ENCODE data around the gene TCF7L1. TPM values are rescaled to one million over a fixed set of nuclear protein-coding genes. Genes with fewer than 3 reads are reported as not detected.

TCF7L1 gene
- polyA plus RNA-seq, 4 donors, result 0.45 to 18.5 (median 3.2) TPM

DNA sequence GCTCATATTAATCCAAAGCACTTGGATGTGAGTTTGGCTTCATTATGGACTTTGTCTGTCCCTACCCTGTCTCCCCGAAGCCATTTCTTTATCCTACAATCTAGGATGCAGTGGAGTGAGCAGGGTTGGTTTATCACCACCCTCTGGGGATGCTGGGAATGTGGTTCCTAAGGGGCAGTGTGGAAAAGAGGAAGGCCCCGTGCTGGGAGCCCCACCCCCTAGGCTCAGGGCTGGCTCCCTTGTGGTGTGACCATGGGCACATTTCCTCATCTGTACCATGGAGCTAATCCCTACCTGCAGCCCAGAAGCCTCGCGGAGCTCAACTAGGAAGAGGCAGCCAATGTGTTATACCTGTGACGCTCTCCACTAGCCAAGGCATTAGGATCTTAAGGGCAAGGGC lies 102.1 kb downstream of the TCF7L1 start:
- DNase-seq (no peak), FAIRE-seq (no peak)
- no peak overlapping the region for H3K27ac ChIP-seq (ENCODE audit: low read depth in 1 of 3, low read length in 2 of 3)
- H3K9me3 ChIP-seq (ENCODE audit: control insufficient read depth in 2 of 2, insufficient read depth in 1 of 2, low read depth in 1 of 2, low read length in 1 of 2), result no peaks in the 10 kb centered on the region
- no peaks in the 10 kb centered on the region for H3K4me1 ChIP-seq (ENCODE audit: control insufficient read depth in 3 of 3, insufficient read depth in 2 of 3, low read depth in 1 of 3, low read length in 2 of 3)
- H3K27me3 ChIP-seq (ENCODE audit: control insufficient read depth in 3 of 3, insufficient read depth in 3 of 3, low read length in 3 of 3), result no peaks in the 10 kb centered on the region
- WGBS, 3 donors, result 74 to 83% (median 83%) methylated on average over 5 of the region's 5 CpGs
- H3K4me3 ChIP-seq (ENCODE audit: low read depth in 1 of 3, low read length in 3 of 3), result no peak overlapping the region
- peaks cover 0 to 7% (median 0%) of the 10 kb centered on the region in 3 donors for H3K36me3 ChIP-seq (ENCODE audit: control insufficient read depth in 3 of 3, insufficient read depth in 2 of 3, low read depth in 1 of 3, low read length in 3 of 3)

DNA sequence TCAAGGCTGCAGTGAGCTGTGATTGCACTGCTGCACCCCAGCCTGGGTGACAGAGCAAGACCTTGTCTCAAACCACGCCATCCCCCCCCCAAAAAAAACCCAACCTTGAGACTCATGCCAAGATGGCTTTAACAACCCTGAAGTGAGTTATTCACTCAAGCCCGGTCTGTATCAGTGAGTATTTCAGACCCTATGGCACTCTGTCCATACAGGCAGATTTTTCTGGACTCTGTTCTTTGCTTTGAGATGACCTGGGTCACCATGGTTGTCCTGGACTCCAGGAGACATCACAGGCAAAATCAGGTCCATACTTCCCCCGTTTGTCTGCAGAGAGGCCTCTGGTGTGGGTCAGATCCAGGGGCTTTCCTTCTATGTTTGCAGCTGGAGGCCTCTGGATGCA lies 102.9 kb downstream of the TCF7L1 start:
- no peaks in the 10 kb centered on the region for H3K27me3 ChIP-seq (ENCODE audit: control insufficient read depth in 3 of 3, insufficient read depth in 3 of 3, low read length in 3 of 3)
- FAIRE-seq (no peak), DNase-seq (no peak)
- no peaks in the 10 kb centered on the region for H3K4me1 ChIP-seq (ENCODE audit: control insufficient read depth in 3 of 3, insufficient read depth in 2 of 3, low read depth in 1 of 3, low read length in 2 of 3)
- H3K27ac ChIP-seq (ENCODE audit: low read depth in 1 of 3, low read length in 2 of 3), result no peak overlapping the region
- peaks cover 0 to 7% (median 0%) of the 10 kb centered on the region in 3 donors for H3K36me3 ChIP-seq (ENCODE audit: control insufficient read depth in 3 of 3, insufficient read depth in 2 of 3, low read depth in 1 of 3, low read length in 3 of 3)
- no peaks in the 10 kb centered on the region for H3K9me3 ChIP-seq (ENCODE audit: control insufficient read depth in 2 of 2, insufficient read depth in 1 of 2, low read depth in 1 of 2, low read length in 1 of 2)
- 65 to 86% (median 84%) methylated on average over 3 of the region's 3 CpGs for WGBS, 3 donors
- no peak overlapping the region for H3K4me3 ChIP-seq (ENCODE audit: low read depth in 1 of 3, low read length in 3 of 3)

DNA sequence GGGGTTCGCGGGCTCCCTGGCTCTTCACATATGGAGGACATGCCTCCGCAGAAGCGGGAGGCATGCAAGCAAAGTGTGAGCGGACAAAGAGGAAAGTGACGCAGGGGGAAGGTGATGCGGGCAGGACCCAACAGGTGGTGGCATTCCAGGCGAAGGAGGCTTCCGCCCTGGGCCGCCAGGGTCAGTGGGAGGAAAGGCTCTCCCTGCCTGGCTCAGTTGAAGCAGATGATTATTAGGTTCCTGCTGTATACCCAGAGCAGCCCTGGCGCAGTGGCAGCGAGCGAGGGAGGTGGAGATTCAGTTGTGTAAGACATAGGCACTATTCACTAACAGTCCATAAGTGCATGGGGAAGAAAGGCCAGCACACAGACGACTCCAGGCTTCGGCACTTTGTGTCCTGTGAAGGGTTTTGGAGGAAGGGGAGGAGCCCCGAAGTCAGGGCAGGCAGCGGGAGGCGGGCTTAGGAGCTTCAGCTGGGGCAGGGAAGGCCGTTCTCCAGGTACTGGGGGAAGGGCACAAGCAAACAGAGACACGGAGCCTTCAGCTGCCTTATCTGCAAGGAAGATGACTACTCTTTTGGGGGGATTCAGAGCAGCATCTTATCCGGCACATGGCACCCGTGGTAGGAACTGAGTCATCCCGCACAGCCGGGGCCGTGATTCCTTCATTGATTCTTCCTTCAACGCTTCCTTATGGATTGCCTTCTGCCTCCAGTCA lies 104.8 kb downstream of the TCF7L1 start:
- H3K9me3 ChIP-seq (ENCODE audit: control insufficient read depth in 2 of 2, insufficient read depth in 1 of 2, low read depth in 1 of 2, low read length in 1 of 2), result no peaks in the 10 kb centered on the region
- H3K27ac ChIP-seq (ENCODE audit: low read depth in 1 of 3, low read length in 2 of 3), result no peak overlapping the region
- H3K4me3 ChIP-seq (ENCODE audit: low read depth in 1 of 3, low read length in 3 of 3), result no peak overlapping the region
- WGBS, 3 donors, result 60 to 75% (median 70%) methylated on average over 24 to 26 of the region's 26 CpGs
- DNase-seq (peak in 1 of 2 donors; percentile 25), FAIRE-seq (no peak)
- H3K4me1 ChIP-seq (ENCODE audit: control insufficient read depth in 3 of 3, insufficient read depth in 2 of 3, low read depth in 1 of 3, low read length in 2 of 3), result no peaks in the 10 kb centered on the region
- peaks cover 0 to 7% (median 0%) of the 10 kb centered on the region in 3 donors for H3K36me3 ChIP-seq (ENCODE audit: control insufficient read depth in 3 of 3, insufficient read depth in 2 of 3, low read depth in 1 of 3, low read length in 3 of 3)
- H3K27me3 ChIP-seq (ENCODE audit: control insufficient read depth in 3 of 3, insufficient read depth in 3 of 3, low read length in 3 of 3), result no peaks in the 10 kb centered on the region

DNA sequence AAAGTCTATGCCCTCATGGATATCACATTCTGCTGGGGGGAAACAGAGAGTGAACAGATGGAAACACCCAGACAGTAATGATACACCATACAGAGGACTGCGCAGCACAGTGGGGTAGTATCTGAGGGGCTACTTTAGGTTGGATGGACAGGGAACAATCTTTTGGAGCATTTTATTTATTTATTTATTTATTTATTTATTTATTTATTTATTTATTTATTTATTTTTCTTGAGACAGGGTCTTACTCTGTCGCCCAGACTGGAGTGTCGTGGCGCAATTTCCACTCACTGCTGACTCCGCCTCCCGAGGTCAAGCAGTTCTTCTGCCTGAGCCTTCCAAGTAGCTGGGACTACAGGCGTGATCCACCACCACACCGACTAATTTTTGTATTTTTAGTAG lies 105.4 kb downstream of the TCF7L1 start:
- Histone ChIP-seq H3K36me3 (ENCODE audit: control insufficient read depth in 3 of 3, insufficient read depth in 2 of 3, low read depth in 1 of 3, low read length in 3 of 3) (peaks cover 0 to 7% (median 0%) of the 10 kb centered on the region in 3 donors), H3K4me3 (ENCODE audit: low read depth in 1 of 3, low read length in 3 of 3) (no peak overlapping the region), H3K4me1 (ENCODE audit: control insufficient read depth in 3 of 3, insufficient read depth in 2 of 3, low read depth in 1 of 3, low read length in 2 of 3) (no peaks in the 10 kb centered on the region), H3K9me3 (ENCODE audit: control insufficient read depth in 2 of 2, insufficient read depth in 1 of 2, low read depth in 1 of 2, low read length in 1 of 2) (no peaks in the 10 kb centered on the region), H3K27ac (ENCODE audit: low read depth in 1 of 3, low read length in 2 of 3) (no peak overlapping the region), H3K27me3 (ENCODE audit: control insufficient read depth in 3 of 3, insufficient read depth in 3 of 3, low read length in 3 of 3) (no peaks in the 10 kb centered on the region)
- DNase-seq, result no peak
- FAIRE-seq, result no peak
- 92 to 97% (median 93%) methylated on average over 8 of the region's 8 CpGs for WGBS, 3 donors

DNA sequence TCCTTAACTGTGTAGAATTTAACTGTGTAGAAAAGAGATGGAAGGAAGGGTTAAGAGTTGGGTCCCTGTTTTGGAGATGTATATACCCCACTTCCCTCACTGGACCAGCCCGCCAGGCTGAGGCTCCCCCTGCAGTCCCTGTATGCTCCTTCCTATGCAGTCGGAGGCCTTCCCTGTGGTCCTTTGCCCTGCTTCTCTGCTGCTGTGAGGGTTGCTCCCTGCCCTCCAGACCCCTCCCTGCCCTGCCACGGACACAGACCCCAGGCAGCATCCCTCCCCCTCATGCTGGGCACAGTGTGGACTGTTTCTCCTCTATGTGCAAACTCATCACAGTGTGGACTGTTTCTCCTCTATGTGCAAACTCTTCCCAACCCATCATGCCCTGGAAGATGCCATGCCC lies 105.9 kb downstream of the TCF7L1 start:
- no peak overlapping the region for H3K4me3 ChIP-seq (ENCODE audit: low read depth in 1 of 3, low read length in 3 of 3)
- whole genome bisulfite sequencing, 3 donors, result 74 to 87% (median 76%) methylated on average over 3 of the region's 3 CpGs
- H3K4me1 ChIP-seq (ENCODE audit: control insufficient read depth in 3 of 3, insufficient read depth in 2 of 3, low read depth in 1 of 3, low read length in 2 of 3), result no peaks in the 10 kb centered on the region
- no peak overlapping the region for H3K27ac ChIP-seq (ENCODE audit: low read depth in 1 of 3, low read length in 2 of 3)
- H3K9me3 ChIP-seq (ENCODE audit: control insufficient read depth in 2 of 2, insufficient read depth in 1 of 2, low read depth in 1 of 2, low read length in 1 of 2), result no peaks in the 10 kb centered on the region
- H3K36me3 ChIP-seq (ENCODE audit: control insufficient read depth in 3 of 3, insufficient read depth in 2 of 3, low read depth in 1 of 3, low read length in 3 of 3), result peaks cover 0 to 7% (median 0%) of the 10 kb centered on the region in 3 donors
- no peaks in the 10 kb centered on the region for H3K27me3 ChIP-seq (ENCODE audit: control insufficient read depth in 3 of 3, insufficient read depth in 3 of 3, low read length in 3 of 3)
- FAIRE-seq (no peak), DNase-seq (no peak)

DNA sequence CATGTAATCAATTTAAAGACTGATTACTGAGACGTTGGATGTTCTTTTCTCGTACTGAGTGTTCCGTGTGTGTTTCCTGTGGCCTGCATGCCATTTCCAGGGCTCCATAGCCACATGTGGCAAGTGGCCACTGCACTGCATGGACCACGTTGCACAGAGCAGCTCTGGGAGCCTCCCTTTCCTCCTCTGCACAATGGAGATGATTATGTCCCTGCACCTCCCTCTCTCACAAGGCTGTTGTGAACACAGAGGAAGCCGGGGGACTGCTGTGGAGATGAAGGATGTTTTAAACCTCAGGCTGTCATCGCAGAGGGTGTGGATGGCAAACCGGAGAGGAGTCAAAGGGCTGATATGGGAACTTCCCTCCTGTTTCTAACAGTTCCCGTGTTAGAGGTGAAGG lies 106.9 kb downstream of the TCF7L1 start:
- DNase-seq (no peak), FAIRE-seq (no peak)
- peaks cover 0 to 7% (median 0%) of the 10 kb centered on the region in 3 donors for H3K36me3 ChIP-seq (ENCODE audit: control insufficient read depth in 3 of 3, insufficient read depth in 2 of 3, low read depth in 1 of 3, low read length in 3 of 3)
- 67 to 69% (median 68%) methylated on average over 8 of the region's 8 CpGs for WGBS, 3 donors
- no peaks in the 10 kb centered on the region for H3K4me1 ChIP-seq (ENCODE audit: control insufficient read depth in 3 of 3, insufficient read depth in 2 of 3, low read depth in 1 of 3, low read length in 2 of 3)
- H3K27ac ChIP-seq (ENCODE audit: low read depth in 1 of 3, low read length in 2 of 3), result no peak overlapping the region
- H3K9me3 ChIP-seq (ENCODE audit: control insufficient read depth in 2 of 2, insufficient read depth in 1 of 2, low read depth in 1 of 2, low read length in 1 of 2), result no peaks in the 10 kb centered on the region
- no peak overlapping the region for H3K4me3 ChIP-seq (ENCODE audit: low read depth in 1 of 3, low read length in 3 of 3)
- no peaks in the 10 kb centered on the region for H3K27me3 ChIP-seq (ENCODE audit: control insufficient read depth in 3 of 3, insufficient read depth in 3 of 3, low read length in 3 of 3)

DNA sequence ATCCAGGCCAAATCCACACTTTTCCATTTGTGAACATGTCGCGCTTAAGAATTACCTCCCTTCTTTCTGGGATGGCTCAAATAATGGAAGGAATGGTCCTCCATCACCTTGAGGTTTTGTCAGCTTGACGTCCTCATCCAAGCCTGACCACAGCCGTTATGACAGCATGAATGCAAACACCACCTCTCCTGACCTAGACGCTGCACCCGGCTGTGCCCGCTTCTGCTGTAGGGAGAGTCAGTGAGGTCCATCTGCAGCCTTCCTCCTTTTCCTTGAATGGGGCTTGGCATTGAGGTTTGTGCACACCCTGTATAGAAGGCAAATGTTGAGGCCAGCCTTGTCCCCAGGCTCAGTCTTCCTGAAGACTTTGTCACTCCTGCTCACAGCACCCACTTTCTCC lies 109.1 kb downstream of the TCF7L1 start:
- no peak for DNase-seq
- FAIRE-seq, result no peak
- H3K27ac ChIP-seq (ENCODE audit: low read depth in 1 of 3, low read length in 2 of 3), result no peak overlapping the region

DNA sequence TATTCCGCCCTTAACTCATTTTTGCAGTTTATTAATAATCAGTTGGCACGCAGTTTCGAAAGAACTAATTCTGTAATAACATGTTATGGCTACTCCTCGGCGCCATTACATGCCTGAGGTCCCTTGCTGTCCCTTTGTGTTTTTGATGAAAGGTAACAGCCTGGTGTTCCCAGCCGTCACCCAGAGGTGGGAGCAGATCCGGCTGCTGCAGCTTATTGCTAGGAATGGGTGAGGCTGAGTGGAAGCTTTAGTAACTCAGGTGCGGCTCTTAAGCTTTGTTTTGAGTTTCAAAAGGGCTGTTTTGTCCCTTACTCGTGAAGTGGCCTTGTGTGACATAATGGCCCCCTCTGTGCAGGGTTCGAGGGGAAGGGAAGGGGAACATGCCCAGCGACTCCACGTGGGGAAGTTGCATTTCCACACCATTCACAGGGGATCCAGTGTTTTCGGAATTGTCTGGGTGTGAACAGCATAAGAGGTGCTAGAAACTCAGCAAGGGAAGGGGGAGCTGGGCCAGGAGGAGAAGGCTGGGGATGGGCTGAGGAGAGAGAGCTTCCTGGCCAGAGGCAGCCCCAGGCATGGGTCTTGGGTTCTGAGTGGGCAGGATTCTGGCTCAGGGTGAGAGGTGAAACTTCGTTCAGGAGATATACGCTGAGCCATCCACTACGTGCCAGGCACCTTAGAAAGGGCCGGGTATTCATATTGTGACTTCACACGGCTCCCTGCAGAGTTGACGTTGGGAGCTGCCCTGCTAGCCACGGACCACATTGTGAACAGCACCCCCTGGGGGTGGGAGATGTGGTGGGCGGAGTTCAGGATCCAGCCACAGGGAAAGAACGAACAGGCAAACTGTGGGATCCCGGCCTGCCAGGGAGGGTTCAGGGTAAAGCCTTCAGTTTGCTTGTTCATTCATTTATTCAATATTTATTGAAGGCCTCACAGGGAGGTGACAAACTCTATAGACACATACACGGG lies 110.2 kb downstream of the TCF7L1 start:
- DNase-seq, result peak; percentile 31 to 78
- Histone ChIP-seq H3K36me3 (ENCODE audit: control insufficient read depth in 3 of 3, insufficient read depth in 2 of 3, low read depth in 1 of 3, low read length in 3 of 3) (peaks cover 0 to 2% (median 0%) of the 10 kb centered on the region in 3 donors), H3K27ac (ENCODE audit: low read depth in 1 of 3, low read length in 2 of 3) (no peak overlapping the region), H3K27me3 (ENCODE audit: control insufficient read depth in 3 of 3, insufficient read depth in 3 of 3, low read length in 3 of 3) (no peaks in the 10 kb centered on the region), H3K4me3 (ENCODE audit: low read depth in 1 of 3, low read length in 3 of 3) (no peak overlapping the region), H3K9me3 (ENCODE audit: control insufficient read depth in 2 of 2, insufficient read depth in 1 of 2, low read depth in 1 of 2, low read length in 1 of 2) (no peaks in the 10 kb centered on the region), H3K4me1 (ENCODE audit: control insufficient read depth in 3 of 3, insufficient read depth in 2 of 3, low read depth in 1 of 3, low read length in 2 of 3) (peaks cover 0 to 4% (median 3%) of the 10 kb centered on the region in 3 donors)
- 60 to 69% (median 67%) methylated on average over 24 of the region's 24 CpGs for WGBS, 3 donors
- FAIRE-seq, result no peak

More for the DNA sequence above, 109.1 kb downstream of the TCF7L1 start:
- Histone ChIP-seq H3K4me1 (ENCODE audit: control insufficient read depth in 3 of 3, insufficient read depth in 2 of 3, low read depth in 1 of 3, low read length in 2 of 3) (no peaks in the 10 kb centered on the region), H3K4me3 (ENCODE audit: low read depth in 1 of 3, low read length in 3 of 3) (no peak overlapping the region), H3K36me3 (ENCODE audit: control insufficient read depth in 3 of 3, insufficient read depth in 2 of 3, low read depth in 1 of 3, low read length in 3 of 3) (peaks cover 0 to 4% (median 0%) of the 10 kb centered on the region in 3 donors), H3K27me3 (ENCODE audit: control insufficient read depth in 3 of 3, insufficient read depth in 3 of 3, low read length in 3 of 3) (no peaks in the 10 kb centered on the region), H3K9me3 (ENCODE audit: control insufficient read depth in 2 of 2, insufficient read depth in 1 of 2, low read depth in 1 of 2, low read length in 1 of 2) (no peaks in the 10 kb centered on the region)
- 89 to 92% (median 92%) methylated on average over 7 of the region's 7 CpGs for WGBS, 3 donors
